ENCODE data around the gene TCEAL9. TPM values are rescaled to one million over a fixed set of nuclear protein-coding genes. Genes with fewer than 3 reads are reported as not detected.

Gene TCEAL9
- total RNA-seq, 1 donor from 2014 or later: 108 TPM

- Mint-ChIP-seq H3K4me1 (peaks cover 24% of the 10 kb centered on the region), H3K27me3 (ENCODE audit: insufficient read depth, low read depth) (peaks cover 3% of the 10 kb centered on the region), H3K9me3 (no peaks in the 10 kb centered on the region), H3K27ac (no peak overlapping the region), H3K4me3 (no peak overlapping the region), H3K36me3 (peaks cover 12% of the 10 kb centered on the region)
- TF ChIP-seq CTCF (IDR thresholded peaks at IDR 0.05): no peak
- H3K4me1 ChIP-seq: peaks cover 6% of the 10 kb centered on the region
- no peak overlapping the region for H3K27ac ChIP-seq
- DNase-seq (ENCODE audit: low spot score): no peak
- no peaks in the 10 kb centered on the region for H3F3A ChIP-seq (ENCODE audit: low read depth)
- H3K4me2 ChIP-seq: no peak overlapping the region
- H3K27me3 ChIP-seq: no peaks in the 10 kb centered on the region
- no peak overlapping the region for H2AFZ ChIP-seq (replicated peaks)
- no peaks in the 10 kb centered on the region for H3K9me3 ChIP-seq (ENCODE audit: low read depth)
- no peaks in the 10 kb centered on the region for H4K20me1 ChIP-seq (ENCODE audit: low read depth)
- H3K9ac ChIP-seq: no peak overlapping the region
- peaks cover 8% of the 10 kb centered on the region for H3K36me3 ChIP-seq
- peaks cover 22% of the 10 kb centered on the region for H3K79me2 ChIP-seq (ENCODE audit: low read depth)
- no peak overlapping the region for H3K4me3 ChIP-seq
Measured at GRCh38 chrX:103360916-103361315, 4.6 kb downstream of the TCEAL9 start.

GRCh38 chrX:103361798-103362197 lies 5.5 kb downstream of the TCEAL9 start:
- Histone ChIP-seq H3K79me2 (ENCODE audit: low read depth) (peaks cover 13% of the 10 kb centered on the region), H3K9me3 (ENCODE audit: low read depth) (no peaks in the 10 kb centered on the region), H3K4me1 (peaks cover 6% of the 10 kb centered on the region), H3K4me3 (no peak overlapping the region), H2AFZ (replicated peaks) (no peak overlapping the region), H3K27me3 (no peaks in the 10 kb centered on the region), H3F3A (ENCODE audit: low read depth) (no peaks in the 10 kb centered on the region), H3K9ac (no peak overlapping the region), H4K20me1 (ENCODE audit: low read depth) (no peaks in the 10 kb centered on the region), H3K36me3 (peaks cover 8% of the 10 kb centered on the region), H3K27ac (no peak overlapping the region), H3K4me2 (no peak overlapping the region)
- peaks cover 12% of the 10 kb centered on the region for H3K36me3 Mint-ChIP-seq
- no peak for DNase-seq (ENCODE audit: low spot score)
- H3K4me1 Mint-ChIP-seq: peaks cover 20% of the 10 kb centered on the region
- H3K9me3 Mint-ChIP-seq: no peaks in the 10 kb centered on the region
- H3K27me3 Mint-ChIP-seq (ENCODE audit: insufficient read depth, low read depth): peaks cover 1% of the 10 kb centered on the region
- H3K27ac Mint-ChIP-seq: no peak overlapping the region
- no peak overlapping the region for H3K4me3 Mint-ChIP-seq
- TF ChIP-seq CTCF (IDR thresholded peaks at IDR 0.05) (no peak), EZH2phosphoT487 (IDR thresholded peaks at IDR 0.05) (no peak), EZH2 (IDR thresholded peaks at IDR 0.05) (no peak)

- Mint-ChIP-seq H3K36me3 (peaks cover 11% of the 10 kb centered on the region), H3K9me3 (peaks cover 3% of the 10 kb centered on the region), H3K27ac (no peak overlapping the region), H3K4me3 (no peak overlapping the region), H3K27me3 (ENCODE audit: insufficient read depth, low read depth) (no peaks in the 10 kb centered on the region), H3K4me1 (peaks cover 16% of the 10 kb centered on the region)
- Histone ChIP-seq H3K36me3 (peaks cover 8% of the 10 kb centered on the region), H2AFZ (replicated peaks) (no peak overlapping the region), H3K4me1 (peaks cover 6% of the 10 kb centered on the region), H3K79me2 (ENCODE audit: low read depth) (peaks cover 6% of the 10 kb centered on the region), H3K4me3 (no peak overlapping the region), H3K27ac (no peak overlapping the region), H3K9ac (no peak overlapping the region), H3K4me2 (no peak overlapping the region), H4K20me1 (ENCODE audit: low read depth) (no peaks in the 10 kb centered on the region), H3F3A (ENCODE audit: low read depth) (no peaks in the 10 kb centered on the region), H3K27me3 (no peaks in the 10 kb centered on the region), H3K9me3 (ENCODE audit: low read depth) (no peaks in the 10 kb centered on the region)
- DNase-seq (ENCODE audit: low spot score): no peak
- TF ChIP-seq EZH2 (IDR thresholded peaks at IDR 0.05) (no peak), CTCF (IDR thresholded peaks at IDR 0.05) (no peak), EZH2phosphoT487 (IDR thresholded peaks at IDR 0.05) (no peak)
Measured at GRCh38 chrX:103362474-103362873, 6.2 kb downstream of the TCEAL9 start.
